ENCODE results near the gene EPN2. TPM values are rescaled to one million over a fixed set of nuclear protein-coding genes. Genes with fewer than 3 reads are reported as not detected.

Gene EPN2
- polyA plus RNA-seq, 1 of the 3 experiments (the other 2 are of a cell fraction): 38.9 TPM

DNA sequence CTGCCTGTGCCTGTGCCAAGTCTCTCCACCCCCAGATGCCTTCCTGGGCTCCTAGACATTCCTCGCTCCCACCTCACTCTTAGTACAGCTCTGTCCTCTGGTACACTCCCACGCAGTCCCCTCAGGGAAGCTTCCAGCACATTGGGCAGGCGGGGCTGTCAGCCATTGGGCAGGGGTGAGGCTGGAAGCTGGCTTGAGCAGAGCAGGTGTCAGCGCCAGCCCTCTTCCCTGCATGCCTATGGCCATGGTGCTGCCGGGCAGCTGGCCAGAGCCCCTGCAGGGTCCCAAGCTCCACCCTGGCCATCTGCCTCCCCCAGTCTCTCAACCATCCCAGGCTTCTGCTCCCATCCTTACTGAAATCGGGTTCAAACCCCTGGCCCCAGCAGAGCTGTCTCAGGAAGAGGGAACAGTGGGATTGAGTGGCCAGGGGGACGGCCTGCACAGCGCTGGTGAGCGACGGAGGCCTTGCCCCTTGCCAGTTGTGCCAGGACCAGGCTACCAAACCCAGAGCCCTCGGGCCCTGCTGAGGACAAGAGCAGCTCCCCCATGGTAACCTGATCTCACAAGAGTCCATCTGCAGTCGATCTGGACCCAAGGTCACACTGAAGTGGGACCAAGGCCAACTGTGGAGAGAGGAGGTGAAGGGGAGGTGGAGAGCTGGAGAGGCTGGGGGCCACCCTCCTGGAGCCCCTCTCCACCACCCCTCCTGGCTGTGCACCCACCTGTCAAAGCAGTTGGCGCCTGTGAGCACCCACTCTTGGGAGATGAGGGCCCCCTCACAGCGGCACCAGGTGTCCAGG, 127.7 kb downstream of the EPN2 start:
- POLR2A ChIA-PET: interaction anchor here (0.8 to 3.0 kb wide), 3 partner anchors 13 to 47 kb away, joined by 4 to 24 read pairs (median 4); partner anchors contain the start of genes MAPK7 and RNF112
- CTCF ChIA-PET: interaction anchor here (0.7 to 12.0 kb wide), 8 partner anchors 9 to 404 kb away, joined by 3 to 305 read pairs (median 5); partner anchors contain the start of genes MAPK7 and RNF112
- H3K4me1 ChIP-seq (ENCODE audit: control insufficient read depth in 1 of 2, insufficient read depth in 2 of 2, low read depth in 1 of 2, low read length in 1 of 2): peaks cover 13 to 32% of the 10 kb centered on the region in 2 experiments; a peak in 2 of 4 replicates
- H3K79me2 ChIP-seq (ENCODE audit: insufficient read depth): peaks cover 8% of the 10 kb centered on the region
- no peak overlapping the region for H3K4me2 ChIP-seq
- H2AFZ ChIP-seq (ENCODE audit: low read depth): no peak overlapping the region
- no peaks in the 10 kb centered on the region for H3K27me3 ChIP-seq (ENCODE audit: insufficient read depth)
- H4K20me1 ChIP-seq (ENCODE audit: insufficient read depth): no peaks in the 10 kb centered on the region
- no peaks in the 10 kb centered on the region for H3K36me3 ChIP-seq (replicated peaks in 1 of 2; ENCODE audit: control insufficient read depth in 1 of 2, insufficient read depth in 2 of 2, low read length in 1 of 2)
- H3F3A ChIP-seq (replicated peaks; ENCODE audit: insufficient read depth): peaks cover 7% of the 10 kb centered on the region
- no peaks in the 10 kb centered on the region for H3K9me3 ChIP-seq
- 57% methylated on average over 7 of the region's 14 CpGs for WGBS (ENCODE audit: low lambda C conversion rate)
- H3K9ac ChIP-seq: no peak overlapping the region
- TF ChIP-seq, protein P1, sequence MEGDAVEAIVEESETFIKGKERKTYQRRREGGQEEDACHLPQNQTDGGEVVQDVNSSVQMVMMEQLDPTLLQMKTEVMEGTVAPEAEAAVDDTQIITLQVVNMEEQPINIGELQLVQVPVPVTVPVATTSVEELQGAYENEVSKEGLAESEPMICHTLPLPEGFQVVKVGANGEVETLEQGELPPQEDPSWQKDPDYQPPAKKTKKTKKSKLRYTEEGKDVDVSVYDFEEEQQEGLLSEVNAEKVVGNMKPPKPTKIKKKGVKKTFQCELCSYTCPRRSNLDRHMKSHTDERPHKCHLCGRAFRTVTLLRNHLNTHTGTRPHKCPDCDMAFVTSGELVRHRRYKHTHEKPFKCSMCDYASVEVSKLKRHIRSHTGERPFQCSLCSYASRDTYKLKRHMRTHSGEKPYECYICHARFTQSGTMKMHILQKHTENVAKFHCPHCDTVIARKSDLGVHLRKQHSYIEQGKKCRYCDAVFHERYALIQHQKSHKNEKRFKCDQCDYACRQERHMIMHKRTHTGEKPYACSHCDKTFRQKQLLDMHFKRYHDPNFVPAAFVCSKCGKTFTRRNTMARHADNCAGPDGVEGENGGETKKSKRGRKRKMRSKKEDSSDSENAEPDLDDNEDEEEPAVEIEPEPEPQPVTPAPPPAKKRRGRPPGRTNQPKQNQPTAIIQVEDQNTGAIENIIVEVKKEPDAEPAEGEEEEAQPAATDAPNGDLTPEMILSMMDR (IDR thresholded peaks at IDR 0.05): no peak
- TF ChIP-seq FOXJ3 (CRISPR knock-in tag; IDR thresholded peaks at IDR 0.05) (no peak), NFIC (IDR thresholded peaks at IDR 0.05; ENCODE audit: borderline replicate concordance) (no peak), ELF1 (IDR thresholded peaks at IDR 0.05) (no peak), NRF1 (IDR thresholded peaks at IDR 0.05; ENCODE audit: low read depth, low read length) (no peak), FOSL2 (IDR thresholded peaks at IDR 0.05; ENCODE audit: borderline replicate concordance, low read depth) (no peak)
- H3K27ac ChIP-seq (ENCODE audit: low read depth in 2 of 2, low read length in 1 of 2): no peak overlapping the region; a peak in 1 of 4 replicates
- no peak overlapping the region for H3K4me3 ChIP-seq (ENCODE audit: low read depth in 2 of 2, low read length in 1 of 2)
- peak; percentile 40 for DNase-seq
- H3K9me2 ChIP-seq: no peaks in the 10 kb centered on the region

DNA sequence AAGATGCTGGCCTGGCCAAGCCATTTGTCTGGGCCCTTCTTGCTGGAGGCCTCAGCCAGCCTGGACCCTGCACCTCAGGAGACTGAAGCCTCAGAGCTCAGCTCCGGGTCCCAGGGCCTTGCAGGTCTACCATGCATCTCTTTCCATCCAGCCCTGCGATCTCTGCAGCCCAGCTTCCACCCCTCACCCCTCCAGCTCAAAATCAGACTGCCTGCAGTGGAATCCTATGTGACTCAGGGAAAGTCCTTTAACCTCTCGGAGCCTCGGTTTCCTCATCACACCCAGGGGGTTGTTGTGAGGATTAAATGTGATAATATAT, 128.3 kb downstream of the EPN2 start:
- ChIA-PET CTCF (interaction anchor here (0.9 to 12.0 kb wide), 6 partner anchors 9 to 397 kb away, joined by 4 to 305 read pairs (median 10); partner anchors contain the start of genes MAPK7 and RNF112), POLR2A (interaction anchor here (3.0 kb wide), 1 partner anchor 12 kb away, joined by 24 read pairs; the partner anchor contains the start of gene MAPK7)
- Histone ChIP-seq H3K4me1 (ENCODE audit: control insufficient read depth in 1 of 2, insufficient read depth in 2 of 2, low read depth in 1 of 2, low read length in 1 of 2) (peaks cover 13 to 32% of the 10 kb centered on the region in 2 experiments; a peak in 2 of 4 replicates), H3K4me3 (ENCODE audit: low read depth in 2 of 2, low read length in 1 of 2) (no peak overlapping the region), H3K36me3 (replicated peaks in 1 of 2; ENCODE audit: control insufficient read depth in 1 of 2, insufficient read depth in 2 of 2, low read length in 1 of 2) (no peaks in the 10 kb centered on the region), H3F3A (replicated peaks; ENCODE audit: insufficient read depth) (peaks cover 7% of the 10 kb centered on the region), H2AFZ (ENCODE audit: low read depth) (no peak overlapping the region), H3K9me3 (no peaks in the 10 kb centered on the region), H3K4me2 (no peak overlapping the region), H4K20me1 (ENCODE audit: insufficient read depth) (no peaks in the 10 kb centered on the region), H3K27ac (ENCODE audit: low read depth in 2 of 2, low read length in 1 of 2) (no peak overlapping the region; a peak in 1 of 4 replicates), H3K9ac (no peak overlapping the region), H3K79me2 (ENCODE audit: insufficient read depth) (peaks cover 8% of the 10 kb centered on the region), H3K9me2 (no peaks in the 10 kb centered on the region), H3K27me3 (ENCODE audit: insufficient read depth) (no peaks in the 10 kb centered on the region)
- no peak for TF ChIP-seq EZH2phosphoT487 (IDR thresholded peaks at IDR 0.05; ENCODE audit: borderline replicate concordance, low read depth)
- no peak for TF ChIP-seq FOXM1 (IDR thresholded peaks at IDR 0.05; ENCODE audit: low read depth)
- TF ChIP-seq GABPA (IDR thresholded peaks at IDR 0.05; ENCODE audit: low read depth): no peak
- TF ChIP-seq, protein P1 (IDR thresholded peaks at IDR 0.05): no peak
- no peak for TF ChIP-seq SMC3 (IDR thresholded peaks at IDR 0.05; ENCODE audit: low read depth, low read length)
- no peak for DNase-seq
- 77% methylated on average over 4 of the region's 4 CpGs for WGBS (ENCODE audit: low lambda C conversion rate)

Data from SK-N-SH (cell line).